ENCODE data around the gene KIRREL3. TPM values are rescaled to one million over a fixed set of nuclear protein-coding genes. Genes with fewer than 3 reads are reported as not detected.

Gene KIRREL3
- total and polyA plus RNA-seq, 2 of the 8 experiments (the other 6 are each of a cell fraction or from before 2014, with no cell fraction given): 0.29 to 0.32 TPM

- DNase-seq (ENCODE audit: low read depth in 1 of 2, low spot score in 2 of 2) (no peak), FAIRE-seq (no peak)
- Histone ChIP-seq H2BK12ac (ENCODE audit: low read depth, low read length) (no peak overlapping the region), H3K23me2 (ENCODE audit: low read depth, low read length) (no peaks in the 10 kb centered on the region), H3K4ac (replicated peaks; ENCODE audit: insufficient read length, low read depth, low read length) (no peak overlapping the region), H2BK120ac (replicated peaks; ENCODE audit: low read depth, low read length) (no peak overlapping the region), H4K5ac (ENCODE audit: insufficient read length, low read depth, low read length) (no peak overlapping the region), H2BK15ac (ENCODE audit: low read length) (no peak overlapping the region), H3K27me3 (replicated peaks in 1 of 4; ENCODE audit: control insufficient read depth in 3 of 4, extremely low read depth in 1 of 4, insufficient read depth in 3 of 4, low read length in 3 of 4) (no peaks in the 10 kb centered on the region), H3K79me2 (ENCODE audit: control insufficient read depth in 1 of 2, insufficient read depth in 2 of 2, low read length in 2 of 2) (no peaks in the 10 kb centered on the region), H4K91ac (replicated peaks; ENCODE audit: insufficient read length, low read length) (no peak overlapping the region), H3K18ac (ENCODE audit: extremely low read depth, low read length) (no peak overlapping the region), H3K4me2 (ENCODE audit: insufficient read depth in 1 of 2, low read depth in 2 of 2, low read length in 2 of 2) (no peak overlapping the region), H4K8ac (ENCODE audit: extremely low read depth, insufficient read depth, low read length) (no peak overlapping the region), H3K9me3 (ENCODE audit: insufficient read depth in 2 of 2, low read depth in 1 of 2, low read length in 1 of 2) (no peaks in the 10 kb centered on the region), H2AFZ (ENCODE audit: low read length) (no peak overlapping the region), H3K4me1 (replicated peaks in 1 of 4; ENCODE audit: control insufficient read depth in 3 of 4, insufficient read depth in 4 of 4, low read length in 3 of 4) (no peaks in the 10 kb centered on the region; a peak in 1 of 7 replicates), H3K4me3 (ENCODE audit: extremely low read depth in 1 of 4, insufficient read depth in 2 of 4, low read depth in 3 of 4, low read length in 4 of 4) (no peak overlapping the region), H2BK20ac (ENCODE audit: low read length) (no peak overlapping the region), H3K23ac (ENCODE audit: insufficient read length) (no peak overlapping the region), H3K9ac (replicated peaks in 1 of 4; ENCODE audit: extremely low read depth in 1 of 4, low read depth in 3 of 4, low read length in 3 of 4) (no peak overlapping the region), H2BK5ac (ENCODE audit: low read depth, low read length) (no peak overlapping the region), H3K79me1 (ENCODE audit: low read depth, low read length) (no peaks in the 10 kb centered on the region), H2AK5ac (ENCODE audit: low read depth, low read length) (no peak overlapping the region), H3K27ac (ENCODE audit: low read depth, low read length) (no peak overlapping the region), H4K20me1 (replicated peaks in 1 of 2; ENCODE audit: control insufficient read depth in 1 of 2, insufficient read depth in 2 of 2, low read length in 2 of 2) (no peaks in the 10 kb centered on the region), H3K14ac (ENCODE audit: insufficient read length) (no peak overlapping the region), H3K36me3 (ENCODE audit: control insufficient read depth in 2 of 4, insufficient read depth in 4 of 4, low read length in 3 of 4) (no peaks in the 10 kb centered on the region), H3K56ac (replicated peaks; ENCODE audit: insufficient read length, low read depth, low read length) (no peak overlapping the region)
- TF ChIP-seq ASH2L (IDR thresholded peaks at IDR 0.05; ENCODE audit: low read length) (no peak), CTBP2 (IDR thresholded peaks at IDR 0.05; ENCODE audit: borderline replicate concordance, insufficient read depth, insufficient read length, low read length) (no peak), RFX5 (IDR thresholded peaks at IDR 0.05; ENCODE audit: borderline replicate concordance, low read depth, low read length) (no peak), CHD1 (IDR thresholded peaks at IDR 0.05; ENCODE audit: low read depth, low read length) (no peak), CREB1 (IDR thresholded peaks at IDR 0.05) (no peak), E2F6 (IDR thresholded peaks at IDR 0.05) (no peak), TBP (IDR thresholded peaks at IDR 0.05; ENCODE audit: low read depth, low read length) (no peak)
- POLR2A ChIA-PET (ENCODE audit: partially characterized antibody): no interaction called here
- CTCF ChIA-PET (ENCODE audit: partially characterized antibody): interaction anchor here (0.6 kb wide), 1 partner anchor 226 kb away, joined by 3 read pairs; no protein-coding TSS in a partner anchor
- 96% methylated on average over 4 of the region's 4 CpGs; no CpG with 5 or more reads in 1 of the 2 experiments for WGBS, 2 experiments (ENCODE audit: extremely low coverage in 1 of 2, insufficient coverage in 1 of 2, insufficient read length in 1 of 2, insufficient replicate concordance in 2 of 2, low coverage in 1 of 2, low lambda C conversion rate in 2 of 2, missing lambda C conversion rate in 1 of 2)
These were observed 478.4 kb downstream of the KIRREL3 start for GRCh38 chr11:126522152-126522551.

Data from H1 (cell line).